Midbrain (tissue), 1 donor: Measurements from ENCODE around the gene RTL3.
"Not testable (repeated sequence)": the region's sequence is repeated elsewhere in the genome, so short reads cannot be mapped to it uniquely, and the experiment has no call there.

Experiments
- DNase-seq: peaks from one replicate; lab custom pipeline; 2025; lab: John Stamatoyannopoulos, UW

Gene RTL3

DNA sequence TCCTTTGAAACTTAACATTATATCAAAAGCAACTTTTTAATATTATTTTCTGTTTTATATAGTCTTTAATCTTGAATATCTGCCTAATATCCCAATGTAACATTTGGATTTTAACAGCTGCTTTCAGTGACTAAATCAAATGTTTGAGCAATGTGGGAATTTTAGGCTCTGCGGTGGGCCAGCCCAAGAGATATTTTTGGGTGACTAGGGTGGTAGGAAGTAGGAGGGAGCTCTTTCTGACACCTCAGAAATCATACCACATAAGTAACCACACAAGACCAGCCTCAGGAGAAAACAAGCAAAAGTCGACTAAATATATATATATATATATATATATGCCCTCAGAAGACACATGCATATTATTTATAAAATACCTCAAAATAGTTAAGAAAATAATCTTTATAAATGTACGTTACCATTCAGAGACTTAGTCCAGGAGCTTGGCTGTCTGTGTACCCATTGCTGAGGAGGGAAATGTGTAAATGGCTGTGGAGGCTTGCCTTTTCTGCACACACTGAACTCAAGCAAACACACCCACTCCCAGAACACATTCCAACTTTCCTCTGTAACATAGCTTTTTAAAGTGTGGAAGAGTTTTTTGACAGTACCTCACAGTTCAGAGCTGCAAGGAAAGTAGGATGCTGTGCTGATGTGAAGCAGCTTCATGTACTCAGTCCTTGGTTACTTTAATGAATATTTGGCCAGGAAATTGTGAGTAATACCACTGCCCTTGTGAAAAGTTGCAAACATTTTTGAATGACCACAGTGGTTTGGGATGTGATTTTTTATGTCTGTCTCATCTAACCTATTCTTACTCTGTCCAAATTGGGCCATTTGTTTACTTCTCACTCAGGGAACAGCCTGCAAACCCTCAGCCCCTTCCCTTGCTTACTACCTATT lies at the start of gene RTL3:
Gene RTL3, minus strand, starts transcription at position 484 of the 900 bp plus-strand sequence. CDS start 908 bp downstream, outside the sequence.
- DNase-seq = no peak

DNA sequence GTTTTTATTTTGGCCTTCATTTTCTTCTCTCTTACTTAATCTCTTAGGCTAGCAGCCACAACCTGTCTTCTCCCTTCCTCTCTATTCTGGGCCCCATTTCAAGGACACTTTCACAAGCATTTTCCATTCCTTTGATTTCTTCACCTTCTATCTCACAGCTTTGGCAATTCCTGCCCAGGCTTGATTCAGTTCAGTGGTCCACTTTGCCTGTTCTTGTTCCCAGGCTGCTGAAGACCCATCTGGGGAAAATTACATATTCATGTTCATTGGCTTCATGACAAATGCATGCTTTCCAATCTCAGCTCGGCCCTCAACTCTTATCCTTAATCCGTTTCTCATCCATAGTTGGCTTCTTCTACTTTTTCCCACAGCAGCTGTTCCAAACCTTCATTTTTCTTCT lies 49.7 kb upstream of the RTL3 start:
- DNase-seq = no peak

DNA sequence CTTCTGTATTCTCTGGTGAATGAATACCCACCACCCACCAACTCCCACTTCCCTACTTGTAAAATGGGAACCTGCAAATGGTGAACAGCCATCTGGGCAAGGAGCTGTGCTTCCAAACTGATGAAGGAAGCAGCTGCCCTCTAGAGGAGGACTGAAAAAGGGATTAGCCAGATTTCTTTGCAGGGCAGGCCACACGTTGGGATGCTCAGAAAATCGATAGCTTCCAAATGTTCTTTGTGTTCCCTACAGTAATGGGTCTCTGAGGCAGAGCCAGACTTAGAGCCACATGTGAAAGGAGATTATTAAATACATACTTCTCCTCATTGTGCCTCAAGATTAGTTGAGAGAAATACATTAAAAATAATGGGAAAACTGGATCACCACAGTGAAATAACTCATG lies 49.1 kb upstream of the RTL3 start:
- DNase-seq = no peak

DNA sequence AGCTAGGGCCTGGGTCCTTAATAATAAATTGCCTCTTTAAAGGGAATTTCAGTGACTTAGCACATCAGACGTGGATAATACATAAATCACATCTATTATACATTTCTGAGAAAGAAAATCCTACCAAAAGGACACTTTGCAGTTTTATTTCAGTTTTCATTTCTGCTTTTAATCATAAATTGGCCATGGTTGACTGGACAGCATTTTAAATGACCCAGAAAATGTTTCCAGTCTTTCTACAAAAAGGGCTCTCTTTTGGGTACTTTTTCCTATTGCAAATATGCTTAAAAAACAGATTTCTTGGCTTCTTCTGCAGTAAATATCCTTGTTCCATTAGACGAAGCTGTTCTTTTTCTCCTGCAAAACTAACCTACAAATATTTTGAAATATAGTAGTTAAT lies 46.9 kb upstream of the RTL3 start:
- DNase-seq = no peak

DNA sequence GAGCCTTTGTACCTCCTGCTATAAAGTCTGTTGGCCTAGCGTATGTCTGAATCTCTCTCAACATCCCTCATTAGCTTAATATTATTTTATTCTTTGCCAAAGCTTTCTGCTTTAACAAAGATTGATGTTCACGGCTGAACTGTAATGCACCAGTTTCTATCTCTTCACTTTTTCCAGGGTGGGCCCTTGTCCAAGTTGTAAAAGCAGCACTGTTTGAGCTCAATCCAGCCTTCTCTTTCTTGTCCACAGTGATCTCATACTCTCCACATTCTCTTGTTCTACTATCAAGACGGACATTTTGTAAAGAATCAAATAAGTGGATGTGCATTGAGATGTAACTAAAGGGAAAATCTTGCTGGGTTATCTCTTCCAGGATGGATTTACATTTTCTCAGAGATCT lies 34.4 kb upstream of the RTL3 start:
- DNase-seq = no peak

- no peak for DNase-seq
These were observed 33.9 kb upstream of the RTL3 start for GRCh38 chrX:78693012-78693411.

DNA sequence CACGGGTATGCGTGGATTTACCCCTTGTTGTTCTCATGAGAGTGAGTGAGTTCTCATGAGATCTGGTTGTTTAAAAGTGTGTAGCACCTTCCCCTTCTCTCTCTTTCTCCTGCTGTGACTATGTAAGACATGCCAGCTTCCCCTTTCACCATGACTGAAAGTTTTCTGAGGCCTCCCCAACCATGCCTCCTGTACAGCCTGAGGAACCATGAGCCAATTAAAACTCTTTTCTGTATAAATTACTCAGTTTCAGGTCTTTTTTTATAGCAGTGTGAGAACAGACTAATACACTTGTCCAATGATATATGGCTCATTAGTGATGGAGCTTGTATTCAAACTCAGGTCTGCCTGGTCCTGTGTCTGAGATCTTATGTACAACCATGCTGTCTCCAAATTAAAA lies 28.5 kb upstream of the RTL3 start:
- DNase-seq = no peak

DNA sequence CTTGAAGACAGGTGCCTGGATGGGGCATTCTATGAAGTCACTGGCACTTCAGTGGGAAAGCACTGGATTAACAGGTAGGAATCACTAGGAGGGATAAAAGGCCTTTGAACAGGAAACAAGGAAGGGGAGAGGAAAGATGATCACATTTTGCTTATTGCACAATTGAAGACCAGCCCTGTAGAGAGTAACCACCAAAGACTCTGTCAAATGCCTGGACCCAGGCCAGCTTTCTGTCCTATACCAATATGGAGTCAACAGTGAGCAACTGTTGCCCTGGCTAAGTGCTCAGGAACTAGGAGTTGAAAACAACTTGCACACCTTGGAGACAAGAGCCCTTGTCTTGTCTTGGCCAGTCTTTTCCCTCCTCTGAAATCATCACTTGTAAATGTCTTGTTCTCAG lies 14.1 kb upstream of the RTL3 start:
- DNase-seq = no peak

- DNase-seq = no peak
These were observed 6.2 kb upstream of the RTL3 start for GRCh38 chrX:78665342-78665741.

DNA sequence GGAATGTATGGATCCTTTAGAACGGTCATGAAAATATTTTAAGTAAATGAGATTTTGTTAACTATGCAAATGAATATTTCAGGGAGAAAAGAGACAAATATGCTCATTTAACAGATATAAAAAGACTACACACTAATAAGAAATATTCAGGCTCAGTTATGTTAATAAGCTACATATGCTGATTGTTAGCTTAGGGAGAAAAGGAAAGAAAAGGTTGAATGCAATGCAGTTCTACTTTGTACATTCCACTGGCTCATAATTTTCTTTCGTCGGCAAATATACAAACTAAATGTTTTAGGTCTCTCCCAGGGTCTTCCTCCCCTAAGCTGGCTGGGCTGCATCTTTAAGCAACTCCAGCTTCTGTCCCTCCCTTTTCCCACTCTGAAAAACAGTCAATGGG lies 2.7 kb upstream of the RTL3 start:
- DNase-seq = no peak

DNA sequence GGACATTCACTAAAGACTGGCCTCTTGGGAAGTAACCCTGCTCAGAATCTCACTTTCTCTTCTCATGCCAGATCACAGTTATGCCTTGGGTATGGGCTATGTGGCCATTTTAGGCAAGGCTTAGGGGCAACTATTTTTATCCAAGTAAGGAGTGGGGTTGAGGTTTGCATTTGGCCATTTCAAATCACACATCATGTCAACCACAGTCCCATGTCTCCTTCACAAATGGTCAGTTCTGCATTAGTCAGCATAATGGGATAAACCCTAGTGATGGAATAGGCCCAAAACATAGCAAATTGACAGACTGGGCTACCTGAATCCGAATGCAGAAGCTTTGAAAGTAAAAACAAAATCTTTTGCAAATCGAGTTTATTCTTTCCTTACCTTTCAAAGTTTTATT lies 827 bp upstream of the RTL3 start:
- DNase-seq = no peak

DNA sequence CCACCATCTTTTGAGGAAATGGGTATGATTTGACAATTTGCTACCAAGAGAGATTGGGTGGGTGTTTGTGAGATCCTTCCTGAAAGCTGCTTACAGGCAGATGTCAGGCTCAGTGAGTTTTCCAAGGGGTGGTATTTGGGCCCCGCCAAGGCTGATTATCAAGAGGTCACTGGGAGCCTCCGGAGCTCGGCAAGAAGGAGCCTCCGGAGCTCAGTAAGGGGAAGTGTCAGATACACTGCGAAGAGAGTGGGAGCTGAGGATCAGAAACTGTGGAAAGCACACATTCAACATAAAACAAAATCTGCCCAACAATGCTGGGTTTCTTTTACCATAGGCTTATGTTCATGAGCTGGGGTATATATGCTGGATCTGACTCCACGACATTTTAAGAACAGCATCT lies 714 bp downstream of the RTL3 start:
- no peak for DNase-seq

DNA sequence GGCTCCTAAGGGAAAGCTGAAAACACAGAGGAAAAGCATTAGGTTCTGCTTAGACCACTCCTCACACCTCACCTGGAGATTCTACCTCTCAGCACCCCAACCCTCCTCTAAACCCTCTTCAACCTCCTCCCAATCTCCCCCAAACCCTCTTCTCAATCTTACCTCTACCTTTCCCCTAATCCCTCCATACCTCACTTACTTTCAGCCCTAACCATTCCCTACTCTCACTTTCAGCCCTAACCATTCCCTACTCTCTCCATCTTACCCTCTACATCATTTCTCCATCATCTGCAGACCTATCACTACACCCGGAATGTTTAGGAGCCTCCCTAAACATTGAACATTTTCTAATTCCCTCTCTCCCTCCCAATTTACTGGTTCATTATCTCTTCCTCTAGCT lies 3.5 kb downstream of the RTL3 start:
- DNase-seq = no peak

DNA sequence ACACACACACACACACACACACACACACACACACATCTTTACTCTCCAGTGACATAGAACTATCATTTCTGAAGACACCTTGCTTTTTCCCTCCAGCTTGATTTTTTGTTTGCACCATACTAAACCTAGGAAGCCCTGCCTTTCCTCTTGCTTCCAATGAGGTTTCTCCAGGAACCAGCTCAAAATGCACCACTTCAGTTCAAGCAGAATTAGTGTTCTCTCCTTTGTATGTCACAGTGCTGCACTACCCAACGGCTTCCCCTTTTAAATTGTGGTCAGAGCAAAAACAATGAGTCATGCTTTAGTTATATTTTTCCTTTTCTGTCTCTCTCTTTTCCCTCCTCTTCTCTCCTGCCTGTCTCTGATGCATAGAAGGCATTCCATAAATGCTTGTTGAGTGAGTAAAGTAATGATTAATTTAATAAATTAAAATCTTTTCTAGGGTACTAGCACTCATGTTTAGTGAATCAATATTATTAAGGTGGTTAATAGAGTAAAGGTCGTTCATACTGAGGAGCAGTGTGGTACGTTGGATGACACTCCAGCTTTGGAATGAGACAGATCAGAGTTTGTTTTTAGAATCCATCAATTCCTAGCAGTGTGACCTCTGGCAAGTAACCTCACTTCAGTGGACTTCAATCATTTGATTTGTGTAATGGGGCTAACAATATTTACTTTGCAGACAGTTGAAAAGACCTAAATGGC lies 5.9 kb downstream of the RTL3 start:
- DNase-seq = no peak

DNA sequence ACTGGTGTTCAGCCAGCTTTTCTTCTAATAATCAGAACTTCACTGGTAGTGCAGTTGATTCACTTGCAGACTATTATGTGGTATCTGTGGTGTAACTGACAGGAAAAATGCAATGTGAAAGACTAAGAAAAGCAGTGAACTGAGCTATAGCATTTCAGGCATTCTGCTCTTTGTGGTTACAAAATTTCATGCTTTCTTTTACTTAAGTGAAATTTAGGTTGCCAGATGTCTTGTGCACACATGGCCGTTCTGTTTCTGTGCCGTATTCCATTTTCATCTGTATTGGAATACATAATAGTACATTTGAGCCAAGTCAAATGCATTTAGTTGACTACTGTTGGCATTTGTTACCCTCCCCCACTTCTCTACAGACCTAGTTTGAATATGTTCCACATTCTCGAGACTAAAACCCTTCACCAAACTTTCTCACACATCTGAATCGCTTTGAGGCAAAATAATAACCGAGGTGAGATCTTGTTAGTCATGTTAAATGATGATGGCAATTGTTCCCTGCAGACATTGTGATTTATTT lies 8.2 kb downstream of the RTL3 start:
- DNase-seq = no peak

- no peak for DNase-seq
These were observed 15.3 kb downstream of the RTL3 start for GRCh38 chrX:78643874-78644273.

- DNase-seq = no peak
These were observed 16.0 kb downstream of the RTL3 start for GRCh38 chrX:78643096-78643495.

- DNase-seq = not testable (repeated sequence)
These were observed 23.0 kb downstream of the RTL3 start for GRCh38 chrX:78636096-78636495.

- DNase-seq = no peak
These were observed 33.9 kb downstream of the RTL3 start for GRCh38 chrX:78624962-78625909.

DNA sequence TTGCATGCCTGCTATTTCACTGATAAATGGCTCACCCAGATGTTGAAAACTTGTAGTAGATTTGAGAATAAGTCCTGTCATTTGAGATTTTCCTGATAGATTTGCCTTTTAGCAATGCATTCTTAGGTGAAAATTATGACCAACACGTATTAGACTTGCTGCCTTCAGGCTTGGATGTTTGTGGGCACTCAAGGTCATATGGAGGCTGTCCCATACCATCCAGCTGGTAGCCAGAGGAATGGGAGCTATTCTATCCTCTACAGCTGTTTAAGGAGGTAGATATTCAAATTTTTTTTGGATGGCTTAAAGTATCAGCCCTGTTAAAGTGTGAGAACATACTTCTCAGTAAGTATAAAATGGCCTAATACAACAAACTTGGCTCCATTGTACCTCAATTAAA lies 34.7 kb downstream of the RTL3 start:
- DNase-seq = no peak

DNA sequence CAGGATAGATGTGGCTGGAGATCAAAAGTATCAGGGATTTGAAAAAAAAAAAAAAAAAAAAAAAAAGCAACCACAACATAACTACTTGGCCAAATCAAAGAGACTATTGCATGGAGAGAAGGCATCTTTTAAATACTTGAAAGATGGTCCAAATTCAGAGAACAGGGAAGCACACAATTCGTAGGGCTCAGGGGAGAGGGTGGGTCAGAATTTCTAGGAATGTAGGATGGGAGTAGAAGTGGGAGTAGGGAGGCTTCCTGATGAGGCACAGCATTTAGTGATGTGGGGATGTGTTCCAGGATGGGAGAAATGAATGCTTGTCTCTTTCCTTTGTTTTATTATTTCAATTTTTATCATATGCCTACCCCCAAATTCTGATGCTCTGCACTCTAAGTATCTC lies 36.3 kb downstream of the RTL3 start:
- no peak for DNase-seq

DNA sequence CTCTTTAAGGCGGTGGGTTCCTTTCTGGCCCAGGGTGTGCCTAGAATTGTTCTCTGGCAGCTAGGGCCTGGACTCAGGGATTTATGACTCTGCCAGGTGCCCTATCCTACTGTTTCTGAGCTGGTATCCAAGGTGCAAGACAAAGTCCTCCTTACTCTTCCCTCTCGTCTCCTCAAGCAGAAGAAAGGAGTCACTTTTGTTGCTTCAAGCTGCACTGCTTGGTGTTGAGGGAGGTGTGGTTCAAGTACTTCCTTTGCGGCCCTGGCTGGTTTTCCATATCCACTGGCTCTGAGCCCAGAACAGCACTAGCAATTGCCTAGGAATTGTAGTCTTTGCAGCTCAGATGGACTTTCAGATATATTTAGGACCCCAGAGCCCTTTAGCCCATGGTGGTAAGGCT lies 39.3 kb downstream of the RTL3 start:
- no peak for DNase-seq
